SU-DHL-6 (cell line): ENCODE data around the gene CARMIL3.

Source experiments
- H2AFZ ChIP-seq: fragments of 200-600 bp; sonication (generic); 2 replicates; pipeline ENCODE4 v1.6.1; 2014; ENCODE audit warnings: low read depth, mild to moderate bottlenecking, moderate library complexity, mixed read lengths, antibody characterized with exemption, low read length; ENCODE audit not compliant: severe bottlenecking
- H3F3A ChIP-seq: fragments of 200-600 bp; shearing (Covaris generic); 2 replicates; pipeline ENCODE4 v1.6.0; 2016; ENCODE audit warnings: antibody characterized with exemption, mild to moderate bottlenecking; ENCODE audit not compliant: insufficient read depth
- H3K27ac ChIP-seq: fragments of 200-600 bp; sonication (generic); 2 replicates; pipeline ENCODE4 v1.5.1; 2016; ENCODE audit warnings: low read depth, mild to moderate bottlenecking, low read length, moderate library complexity, mixed read lengths
- H3K27me3 ChIP-seq: fragments of 200-600 bp; sonication (generic), shearing (Covaris generic); 2 replicates; pipeline ENCODE4 v1.6.0; 2014; ENCODE audit warnings: mild to moderate bottlenecking, low read length
- H3K36me3 ChIP-seq: fragments of 200-600 bp; sonication (generic); 2 replicates; pipeline ENCODE4 v1.6.1; 2014; ENCODE audit warnings: mild to moderate bottlenecking, low read length, mixed read lengths
- H3K4me2 ChIP-seq: fragments of 300-600, 200-600 bp; shearing (Covaris generic), sonication (generic); 2 replicates; pipeline ENCODE4 v1.6.0; 2014; ENCODE audit warnings: low read length, low read depth, mild to moderate bottlenecking; ENCODE audit not compliant: poor library complexity, severe bottlenecking
- H3K4me3 ChIP-seq: fragments of 200-600 bp; sonication (generic); 2 replicates; pipeline ENCODE4 v1.5.1; 2014; ENCODE audit warnings: antibody characterized with exemption, low read length, mild to moderate bottlenecking, mixed read lengths; ENCODE audit not compliant: insufficient read depth, poor library complexity, severe bottlenecking
- H3K79me2 ChIP-seq: fragments of 200-600 bp; sonication (generic); 2 replicates; pipeline ENCODE4 v1.6.1; 2014; ENCODE audit warnings: mild to moderate bottlenecking, low read length, moderate library complexity; ENCODE audit not compliant: insufficient read depth
- H3K9ac ChIP-seq: fragments of 200-600 bp; sonication (generic); 2 replicates; pipeline ENCODE4 v1.7.0; 2014; ENCODE audit warnings: mild to moderate bottlenecking, low read length
- H3K9me2 ChIP-seq: fragments of 200-600 bp; sonication (generic); replicated peaks from 2 replicates; pipeline ENCODE4 v1.6.1; 2014; ENCODE audit warnings: low read length; ENCODE audit not compliant: insufficient read depth
- H3K9me3 ChIP-seq: fragments of 200-600 bp; sonication (generic); 2 replicates; pipeline ENCODE4 v1.6.1; 2014; ENCODE audit warnings: low read length, mixed read lengths; ENCODE audit not compliant: insufficient read depth
- H4K20me1 ChIP-seq: fragments of 200-600 bp; sonication (generic); 2 replicates; pipeline ENCODE4 v1.6.1; 2014; ENCODE audit warnings: low read depth, mild to moderate bottlenecking, antibody characterized with exemption, low read length, moderate library complexity, mixed read lengths
- CTCF ChIP-seq: fragments of 200-600 bp; sonication (generic); IDR thresholded peaks from one replicate; pipeline ENCODE4 v1.5.1; 2017; ENCODE audit warnings: antibody characterized with exemption, mild to moderate bottlenecking, low read length, moderate library complexity; ENCODE audit not compliant: insufficient read depth, poor library complexity, severe bottlenecking
- EZH2phosphoT487 ChIP-seq: fragments of 200-600 bp; sonication (generic), shearing (Covaris generic); conservative IDR thresholded peaks from 2 replicates; pipeline ENCODE4 v1.6.1; 2018; ENCODE audit warnings: mild to moderate bottlenecking, antibody characterized with exemption, low read length, moderate library complexity, mixed read lengths

The CARMIL3 gene

GRCh38 chr14:24085215-24085614 is 33.4 kb downstream of the CARMIL3 start:
- no peaks in the 10 kb centered on the region for H3K27me3 ChIP-seq
- no peak overlapping the region for H3K4me2 ChIP-seq
- H3K36me3 ChIP-seq = no peaks in the 10 kb centered on the region
- no peak overlapping the region for H3K27ac ChIP-seq
- H3F3A ChIP-seq = 0 out of 2 replicates have a peak, but pooled peaks cover 3% of the 10 kb centered on the region
- no peaks in the 10 kb centered on the region for H3K79me2 ChIP-seq
- H3K9me3 ChIP-seq = no peaks in the 10 kb centered on the region
- H4K20me1 ChIP-seq = no peaks in the 10 kb centered on the region
- no peak overlapping the region for H2AFZ ChIP-seq
- no peak for TF ChIP-seq EZH2phosphoT487
- no peak for TF ChIP-seq CTCF
- no peaks in the 10 kb centered on the region for H3K9me2 ChIP-seq
- no peak overlapping the region for H3K4me3 ChIP-seq
- H3K9ac ChIP-seq = no peak overlapping the region

GRCh38 chr14:24086193-24086955 is 34.6 kb downstream of the CARMIL3 start:
- TF ChIP-seq EZH2phosphoT487 (no peak), CTCF (no peak)
- Histone ChIP-seq H3K9ac (no peak overlapping the region), H3K9me2 (no peaks in the 10 kb centered on the region), H3K79me2 (no peaks in the 10 kb centered on the region), H3K4me2 (no peak overlapping the region), H3K9me3 (no peaks in the 10 kb centered on the region), H3K36me3 (no peaks in the 10 kb centered on the region), H2AFZ (no peak overlapping the region), H3K4me3 (no peak overlapping the region), H3K27me3 (no peaks in the 10 kb centered on the region), H4K20me1 (no peaks in the 10 kb centered on the region), H3F3A (0 out of 2 replicates have a peak, but pooled peaks cover 3% of the 10 kb centered on the region), H3K27ac (no peak overlapping the region)

GRCh38 chr14:24087004-24087403 is 35.2 kb downstream of the CARMIL3 start:
- Histone ChIP-seq H3K4me2 (no peak overlapping the region), H3K27me3 (no peaks in the 10 kb centered on the region), H3F3A (0 out of 2 replicates have a peak, but pooled peaks cover 2% of the 10 kb centered on the region), H2AFZ (no peak overlapping the region), H3K9me2 (no peaks in the 10 kb centered on the region), H3K27ac (no peak overlapping the region), H3K79me2 (no peaks in the 10 kb centered on the region), H3K36me3 (no peaks in the 10 kb centered on the region), H3K4me3 (no peak overlapping the region), H3K9ac (no peak overlapping the region), H4K20me1 (no peaks in the 10 kb centered on the region), H3K9me3 (no peaks in the 10 kb centered on the region)
- TF ChIP-seq EZH2phosphoT487 (no peak), CTCF (no peak)
